ENCODE results near the gene ALAD. TPM values are rescaled to one million over a fixed set of nuclear protein-coding genes. Genes with fewer than 3 reads are reported as not detected.

ALAD gene
- total RNA-seq, 1 donor from 2014 or later: 19.3 TPM

DNA sequence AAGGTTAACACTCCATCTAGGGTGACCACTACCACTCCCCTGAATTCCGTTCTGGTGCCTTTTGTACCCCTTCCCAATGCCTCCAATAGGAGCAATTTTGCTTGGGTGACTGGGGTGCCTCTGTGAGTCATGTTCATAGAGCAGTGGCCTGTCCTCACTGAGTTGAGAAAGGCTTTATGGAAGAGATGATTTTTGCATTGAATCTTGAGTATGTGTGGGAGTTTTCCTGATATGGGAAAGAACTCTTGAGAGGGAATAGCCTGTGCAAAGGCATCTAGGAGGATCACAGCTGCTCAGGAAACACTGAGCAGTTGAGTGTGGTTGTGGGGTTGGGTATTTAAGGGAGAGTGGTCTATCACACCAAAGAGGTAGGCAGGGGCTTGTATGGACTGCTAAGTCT, 25.6 kb upstream of the ALAD start:
- Mint-ChIP-seq H3K4me3 (ENCODE audit: unreplicated experiment) (no peak overlapping the region), H3K27me3 (ENCODE audit: unreplicated experiment) (peaks cover 4% of the 10 kb centered on the region), H3K27ac (ENCODE audit: unreplicated experiment) (no peak overlapping the region), H3K4me1 (ENCODE audit: unreplicated experiment) (peaks cover 22% of the 10 kb centered on the region), H3K36me3 (ENCODE audit: low read depth, unreplicated experiment) (no peaks in the 10 kb centered on the region), H3K9me3 (ENCODE audit: unreplicated experiment) (no peaks in the 10 kb centered on the region)
- TF ChIP-seq, protein P1, sequence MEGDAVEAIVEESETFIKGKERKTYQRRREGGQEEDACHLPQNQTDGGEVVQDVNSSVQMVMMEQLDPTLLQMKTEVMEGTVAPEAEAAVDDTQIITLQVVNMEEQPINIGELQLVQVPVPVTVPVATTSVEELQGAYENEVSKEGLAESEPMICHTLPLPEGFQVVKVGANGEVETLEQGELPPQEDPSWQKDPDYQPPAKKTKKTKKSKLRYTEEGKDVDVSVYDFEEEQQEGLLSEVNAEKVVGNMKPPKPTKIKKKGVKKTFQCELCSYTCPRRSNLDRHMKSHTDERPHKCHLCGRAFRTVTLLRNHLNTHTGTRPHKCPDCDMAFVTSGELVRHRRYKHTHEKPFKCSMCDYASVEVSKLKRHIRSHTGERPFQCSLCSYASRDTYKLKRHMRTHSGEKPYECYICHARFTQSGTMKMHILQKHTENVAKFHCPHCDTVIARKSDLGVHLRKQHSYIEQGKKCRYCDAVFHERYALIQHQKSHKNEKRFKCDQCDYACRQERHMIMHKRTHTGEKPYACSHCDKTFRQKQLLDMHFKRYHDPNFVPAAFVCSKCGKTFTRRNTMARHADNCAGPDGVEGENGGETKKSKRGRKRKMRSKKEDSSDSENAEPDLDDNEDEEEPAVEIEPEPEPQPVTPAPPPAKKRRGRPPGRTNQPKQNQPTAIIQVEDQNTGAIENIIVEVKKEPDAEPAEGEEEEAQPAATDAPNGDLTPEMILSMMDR (IDR thresholded peaks at IDR 0.05; ENCODE audit: unreplicated experiment): no peak
- DNase-seq (ENCODE audit: low spot score): no peak

DNA sequence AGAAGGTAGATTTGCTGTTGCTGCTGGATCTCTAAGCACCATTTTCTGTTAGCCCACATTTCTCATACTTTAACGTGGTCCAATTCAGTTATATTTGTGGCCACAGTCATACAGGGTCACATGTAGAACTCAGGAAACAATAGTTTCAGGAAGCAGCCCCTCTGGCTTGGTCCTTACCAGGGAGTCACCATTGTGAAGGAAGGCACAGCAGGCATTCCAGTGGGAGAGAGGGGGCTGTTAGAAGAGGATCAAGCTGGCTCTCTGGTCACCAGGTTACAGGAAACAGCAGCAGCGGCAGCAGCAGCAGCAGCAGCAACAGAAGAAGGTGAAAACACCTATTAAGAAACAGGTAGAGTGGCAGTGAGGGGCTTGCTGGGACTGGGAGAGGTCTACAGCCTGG, 24.0 kb upstream of the ALAD start:
- H3K4me3 Mint-ChIP-seq (ENCODE audit: unreplicated experiment): peak overlapping the region; percentile 78
- no peaks in the 10 kb centered on the region for H3K9me3 Mint-ChIP-seq (ENCODE audit: unreplicated experiment)
- peaks cover 18% of the 10 kb centered on the region for H3K4me1 Mint-ChIP-seq (ENCODE audit: unreplicated experiment)
- no peaks in the 10 kb centered on the region for H3K36me3 Mint-ChIP-seq (ENCODE audit: low read depth, unreplicated experiment)
- H3K27me3 Mint-ChIP-seq (ENCODE audit: unreplicated experiment): peaks cover 4% of the 10 kb centered on the region
- DNase-seq (ENCODE audit: low spot score): peak; percentile 20
- peak overlapping the region; percentile 80 for H3K27ac Mint-ChIP-seq (ENCODE audit: unreplicated experiment)
- TF ChIP-seq, protein P1 (IDR thresholded peaks at IDR 0.05; ENCODE audit: unreplicated experiment): no peak

DNA sequence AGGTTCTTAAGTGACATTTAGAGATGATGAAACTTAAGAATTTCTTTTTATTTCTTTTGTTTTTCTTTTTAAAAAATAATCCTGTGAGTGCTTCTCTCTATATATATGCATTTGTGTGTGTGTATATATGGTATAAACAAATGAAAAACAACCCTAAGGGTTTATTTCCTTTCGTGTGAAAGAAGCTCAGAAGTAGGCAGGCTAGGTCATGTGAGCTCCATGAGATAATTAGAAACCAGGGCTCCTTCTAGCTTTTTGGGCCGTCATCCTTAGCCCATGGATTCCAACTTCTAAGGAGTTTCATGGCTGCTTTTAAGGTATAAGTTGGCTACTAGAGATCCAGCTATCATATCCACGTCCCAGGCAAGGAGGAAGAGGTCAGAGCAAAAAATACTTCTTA, 20.6 kb upstream of the ALAD start:
- no peak for DNase-seq (ENCODE audit: low spot score)
- Mint-ChIP-seq H3K9me3 (ENCODE audit: unreplicated experiment) (no peaks in the 10 kb centered on the region), H3K36me3 (ENCODE audit: low read depth, unreplicated experiment) (no peaks in the 10 kb centered on the region), H3K4me1 (ENCODE audit: unreplicated experiment) (peaks cover 27% of the 10 kb centered on the region), H3K4me3 (ENCODE audit: unreplicated experiment) (no peak overlapping the region), H3K27ac (ENCODE audit: unreplicated experiment) (no peak overlapping the region), H3K27me3 (ENCODE audit: unreplicated experiment) (peaks cover 2% of the 10 kb centered on the region)
- TF ChIP-seq, protein P1 (IDR thresholded peaks at IDR 0.05; ENCODE audit: unreplicated experiment): no peak

DNA sequence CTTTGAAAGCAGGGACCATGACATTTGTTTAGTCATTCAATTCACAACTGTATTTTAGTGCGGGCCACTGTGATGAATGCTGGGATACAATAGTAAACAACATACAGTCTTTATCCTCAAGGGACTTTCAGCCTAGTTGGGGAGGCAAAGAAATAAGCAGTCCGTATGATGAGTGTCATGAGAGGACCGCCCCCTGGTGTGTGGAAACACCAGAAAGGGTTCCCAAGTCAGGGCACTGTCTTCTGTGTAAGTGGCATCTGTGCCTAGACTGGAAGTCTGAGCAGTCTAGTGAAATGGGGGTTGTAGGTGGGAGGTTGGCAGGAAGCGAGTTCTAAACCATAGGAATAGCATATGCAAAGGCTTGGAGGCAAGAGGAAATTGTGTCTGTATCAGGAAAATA, 16.3 kb upstream of the ALAD start:
- Mint-ChIP-seq H3K36me3 (ENCODE audit: low read depth, unreplicated experiment) (no peaks in the 10 kb centered on the region), H3K9me3 (ENCODE audit: unreplicated experiment) (no peaks in the 10 kb centered on the region), H3K27me3 (ENCODE audit: unreplicated experiment) (no peaks in the 10 kb centered on the region), H3K4me3 (ENCODE audit: unreplicated experiment) (no peak overlapping the region), H3K4me1 (ENCODE audit: unreplicated experiment) (peaks cover 10% of the 10 kb centered on the region), H3K27ac (ENCODE audit: unreplicated experiment) (no peak overlapping the region)
- TF ChIP-seq, protein P1 (IDR thresholded peaks at IDR 0.05; ENCODE audit: unreplicated experiment): no peak
- DNase-seq (ENCODE audit: low spot score): no peak

DNA sequence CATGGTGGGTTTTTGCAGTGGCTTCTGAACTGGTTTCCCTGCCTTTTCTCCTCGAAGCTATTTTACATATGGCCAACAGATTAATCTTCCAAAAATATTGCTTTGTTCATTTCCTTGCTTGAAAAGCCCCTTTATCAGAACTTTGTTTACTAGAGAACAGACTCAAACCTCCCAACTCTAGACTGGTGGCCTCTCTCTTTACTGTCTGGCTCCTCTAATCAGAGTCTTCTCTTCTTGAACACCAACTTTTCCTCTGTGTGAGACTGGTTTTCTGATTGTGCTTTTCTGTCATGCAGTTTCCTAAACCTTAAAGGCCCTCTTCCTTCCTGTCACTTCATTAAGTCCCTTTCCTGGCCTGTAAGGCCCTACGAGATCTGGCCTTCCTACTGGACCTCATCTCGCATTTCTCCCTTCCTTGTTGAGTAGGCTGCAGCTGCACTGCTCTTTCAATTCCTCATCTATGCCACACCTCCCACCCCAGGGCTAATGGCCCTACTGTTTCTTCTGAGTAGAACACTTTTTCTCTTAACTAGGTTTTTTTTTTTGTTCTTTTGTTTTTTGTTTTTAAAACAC, 15.2 kb upstream of the ALAD start:
- TF ChIP-seq, protein P1 (IDR thresholded peaks at IDR 0.05; ENCODE audit: unreplicated experiment): no peak
- H3K4me3 Mint-ChIP-seq (ENCODE audit: unreplicated experiment): no peak overlapping the region
- H3K9me3 Mint-ChIP-seq (ENCODE audit: unreplicated experiment): no peaks in the 10 kb centered on the region
- peaks cover 10% of the 10 kb centered on the region for H3K4me1 Mint-ChIP-seq (ENCODE audit: unreplicated experiment)
- no peaks in the 10 kb centered on the region for H3K27me3 Mint-ChIP-seq (ENCODE audit: unreplicated experiment)
- no peak overlapping the region for H3K27ac Mint-ChIP-seq (ENCODE audit: unreplicated experiment)
- no peak for DNase-seq (ENCODE audit: low spot score)
- H3K36me3 Mint-ChIP-seq (ENCODE audit: low read depth, unreplicated experiment): no peaks in the 10 kb centered on the region

All from endothelial cell (in vitro differentiated cells).